Stimulated activated CD8-positive, alpha-beta memory T cell treated with anti-CD3 and anti-CD28 coated beads, Interleukin-7, amount 100 ng/mL, for 4 hours (primary cell): ENCODE measurements around the gene PEX5L.
"Not testable (repeated sequence)": the region's sequence is repeated elsewhere in the genome, so short reads cannot be mapped to it uniquely, and the experiment has no call there.

Experiments used
- DNase-seq, 2 donors: peaks; one replicate each; pipeline ENCODE4 v3.0.0-alpha.2; 2020; ENCODE audit warnings: low read depth in 2 of 2

Gene PEX5L

GRCh38 chr3:179837374-179837773 is 199.4 kb downstream of the PEX5L start:
- no peak for DNase-seq

GRCh38 chr3:179833294-179833693 is 203.4 kb downstream of the PEX5L start:
- no peak for DNase-seq

GRCh38 chr3:179832333-179832854 is 204.3 kb downstream of the PEX5L start:
- no peak for DNase-seq

- DNase-seq: no peak
Observed at GRCh38 chr3:179829401-179829800, 207.3 kb downstream of the PEX5L start.

GRCh38 chr3:179828738-179829137 is 208.0 kb downstream of the PEX5L start:
- no peak for DNase-seq

GRCh38 chr3:179826247-179826637 is 210.5 kb downstream of the PEX5L start:
- no peak for DNase-seq

GRCh38 chr3:179825527-179826246 is 211.1 kb downstream of the PEX5L start:
- DNase-seq: no peak

- DNase-seq: no peak
Observed at GRCh38 chr3:179822296-179822695, 214.4 kb downstream of the PEX5L start.

GRCh38 chr3:179819379-179819778 is 217.4 kb downstream of the PEX5L start:
- DNase-seq: no peak

GRCh38 chr3:179812096-179812382 is 224.7 kb downstream of the PEX5L start:
- no peak for DNase-seq

GRCh38 chr3:179811321-179812095 is 225.2 kb downstream of the PEX5L start:
- DNase-seq: no peak

GRCh38 chr3:179809639-179810038 is 227.1 kb downstream of the PEX5L start:
- DNase-seq: no peak

GRCh38 chr3:179807588-179807987 is 229.1 kb downstream of the PEX5L start:
- DNase-seq: no peak

- no peak for DNase-seq
Observed at GRCh38 chr3:179806177-179806576, 230.6 kb downstream of the PEX5L start.

- DNase-seq: no peak
Observed at GRCh38 chr3:179801856-179802255, 234.9 kb downstream of the PEX5L start.

GRCh38 chr3:179801263-179801662 is 235.5 kb downstream of the PEX5L start:
- no peak for DNase-seq

- no peak for DNase-seq
Observed at GRCh38 chr3:179797192-179797591, 239.5 kb downstream of the PEX5L start.

GRCh38 chr3:179796421-179796820 is 240.3 kb downstream of the PEX5L start:
- no peak for DNase-seq

GRCh38 chr3:179794355-179794754 is 242.4 kb downstream of the PEX5L start:
- no peak for DNase-seq

- no peak for DNase-seq
Observed at GRCh38 chr3:179791793-179792192, 244.9 kb downstream of the PEX5L start.

GRCh38 chr3:179788996-179789395 is 247.7 kb downstream of the PEX5L start:
- DNase-seq: no peak

- DNase-seq: not testable (repeated sequence)
Observed at GRCh38 chr3:179782841-179783240, 253.9 kb downstream of the PEX5L start.

- DNase-seq: no peak
Observed at GRCh38 chr3:179775416-179776122, 261.2 kb downstream of the PEX5L start.
